GM18867 (cell line): ENCODE results near the gene C2orf81.
"Not testable (repeated sequence)": the region's sequence is repeated elsewhere in the genome, so short reads cannot be mapped to it uniquely, and the experiment has no call there.

Experiments
- ATAC-seq: cut with Tn5 transposase; IDR thresholded peaks from one replicate; pipeline ENCODE4 v1.9.1; 2021; ENCODE audit warnings: mild to moderate bottlenecking, moderate library complexity; ENCODE audit not compliant: unreplicated experiment

The C2orf81 gene

GRCh38 chr2:74444498-74445318, 23.3 kb upstream of the C2orf81 start:
- no peak for ATAC-seq

- not testable (repeated sequence) for ATAC-seq
Measured at GRCh38 chr2:74442483-74443297, 21.3 kb upstream of the C2orf81 start.

GRCh38 chr2:74441690-74442482, 20.5 kb upstream of the C2orf81 start, which contains the start of gene RTKN:
Gene RTKN (minus strand): TSS chr2:74441937. CDS start chr2:74441816, 121 bp downstream.
- ATAC-seq, result no peak

- ATAC-seq, result no peak
Measured at GRCh38 chr2:74441170-74441689, 19.8 kb upstream of the C2orf81 start.

- peak; percentile 95 for ATAC-seq
Measured at GRCh38 chr2:74440378-74441169, 19.2 kb upstream of the C2orf81 start.

GRCh38 chr2:74439803-74440377, 18.5 kb upstream of the C2orf81 start:
- ATAC-seq, result no peak

GRCh38 chr2:74439373-74439772, 18.0 kb upstream of the C2orf81 start:
- no peak for ATAC-seq

GRCh38 chr2:74438248-74438647, 16.8 kb upstream of the C2orf81 start:
- no peak for ATAC-seq

- no peak for ATAC-seq
Measured at GRCh38 chr2:74436848-74437695, 15.7 kb upstream of the C2orf81 start.

GRCh38 chr2:74436111-74436805, 14.8 kb upstream of the C2orf81 start:
- ATAC-seq, result no peak

- ATAC-seq, result no peak
Measured at GRCh38 chr2:74430502-74430901, 9.1 kb upstream of the C2orf81 start.

GRCh38 chr2:74429487-74430451, 8.3 kb upstream of the C2orf81 start:
- no peak for ATAC-seq

- no peak for ATAC-seq
Measured at GRCh38 chr2:74428675-74429074, 7.3 kb upstream of the C2orf81 start.

- no peak for ATAC-seq
Measured at GRCh38 chr2:74427551-74427950, 6.1 kb upstream of the C2orf81 start.

- ATAC-seq, result no peak
Measured at GRCh38 chr2:74426181-74426758, 4.9 kb upstream of the C2orf81 start.

- no peak for ATAC-seq
Measured at GRCh38 chr2:74425523-74425922, 4.1 kb upstream of the C2orf81 start.

- ATAC-seq, result no peak
Measured at GRCh38 chr2:74424995-74425406, 3.6 kb upstream of the C2orf81 start.
